ENCODE measurements around the gene TPP1.

Gene TPP1

GRCh38 chr11:6652182-6652581, 33.0 kb upstream of the TPP1 start:
- Histone ChIP-seq H3K4me3 (ENCODE audit: low read depth in 1 of 2, low read length in 1 of 2) (no peak overlapping the region), H3K9me3 (no peaks in the 10 kb centered on the region), H3K27ac (no peak overlapping the region), H3K4me1 (ENCODE audit: control insufficient read depth in 1 of 2, insufficient read depth in 1 of 2, low read depth in 1 of 2, low read length in 1 of 2) (peaks cover 7 to 9% of the 10 kb centered on the region in 2 experiments), H3K27me3 (peaks cover 55% of the 10 kb centered on the region), H3K36me3 (no peaks in the 10 kb centered on the region)
- no peak for TF ChIP-seq CTCF (IDR thresholded peaks at IDR 0.05)

GRCh38 chr11:6650980-6651379, 31.8 kb upstream of the TPP1 start:
- Histone ChIP-seq H3K36me3 (no peaks in the 10 kb centered on the region), H3K27ac (no peak overlapping the region), H3K4me3 (ENCODE audit: low read depth in 1 of 2, low read length in 1 of 2) (no peak overlapping the region), H3K9me3 (no peaks in the 10 kb centered on the region), H3K27me3 (peaks cover 43% of the 10 kb centered on the region), H3K4me1 (ENCODE audit: control insufficient read depth in 1 of 2, insufficient read depth in 1 of 2, low read depth in 1 of 2, low read length in 1 of 2) (peaks cover 16 to 17% of the 10 kb centered on the region in 2 experiments)
- TF ChIP-seq CTCF (IDR thresholded peaks at IDR 0.05) = no peak

GRCh38 chr11:6650104-6650503, 30.9 kb upstream of the TPP1 start:
- H3K27me3 ChIP-seq = peaks cover 34% of the 10 kb centered on the region
- H3K36me3 ChIP-seq = no peaks in the 10 kb centered on the region
- no peaks in the 10 kb centered on the region for H3K9me3 ChIP-seq
- H3K27ac ChIP-seq = no peak overlapping the region
- no peak overlapping the region for H3K4me3 ChIP-seq (ENCODE audit: low read depth in 1 of 2, low read length in 1 of 2)
- H3K4me1 ChIP-seq (ENCODE audit: control insufficient read depth in 1 of 2, insufficient read depth in 1 of 2, low read depth in 1 of 2, low read length in 1 of 2) = peaks cover 15% of the 10 kb centered on the region in 2 experiments
- no peak for TF ChIP-seq CTCF (IDR thresholded peaks at IDR 0.05)

GRCh38 chr11:6648501-6648900, 29.3 kb upstream of the TPP1 start:
- H3K4me3 ChIP-seq (ENCODE audit: low read depth in 1 of 2, low read length in 1 of 2) = no peak overlapping the region
- H3K36me3 ChIP-seq = no peaks in the 10 kb centered on the region
- H3K9me3 ChIP-seq = no peaks in the 10 kb centered on the region
- H3K27ac ChIP-seq = no peak overlapping the region
- H3K4me1 ChIP-seq (ENCODE audit: control insufficient read depth in 1 of 2, insufficient read depth in 1 of 2, low read depth in 1 of 2, low read length in 1 of 2) = peaks cover 11 to 13% of the 10 kb centered on the region in 2 experiments
- peaks cover 18% of the 10 kb centered on the region for H3K27me3 ChIP-seq
- no peak for TF ChIP-seq CTCF (IDR thresholded peaks at IDR 0.05)

GRCh38 chr11:6647836-6648235, 28.6 kb upstream of the TPP1 start:
- no peak overlapping the region for H3K27ac ChIP-seq
- no peak overlapping the region for H3K4me3 ChIP-seq (ENCODE audit: low read depth in 1 of 2, low read length in 1 of 2)
- peaks cover 13% of the 10 kb centered on the region for H3K27me3 ChIP-seq
- no peaks in the 10 kb centered on the region for H3K36me3 ChIP-seq
- no peaks in the 10 kb centered on the region for H3K9me3 ChIP-seq
- H3K4me1 ChIP-seq (ENCODE audit: control insufficient read depth in 1 of 2, insufficient read depth in 1 of 2, low read depth in 1 of 2, low read length in 1 of 2) = peaks cover 11 to 13% of the 10 kb centered on the region in 2 experiments
- no peak for TF ChIP-seq CTCF (IDR thresholded peaks at IDR 0.05)

Data from neutrophil (primary cell).